Trophoblast cell (in vitro differentiated cells and primary cell): Measurements from ENCODE around the gene SELENOO.

Source experiments
- DNase-seq, 2 donors: peaks; one replicate each; pipeline ENCODE4 v3.0.0-alpha.2; 2016
- H2AFZ ChIP-seq: 2 replicates; pipeline ENCODE4 v1.6.1; 2013; ENCODE audit warnings: low read length, moderate library complexity, mild to moderate bottlenecking; ENCODE audit not compliant: insufficient read depth, poor library complexity
- H2AK5ac ChIP-seq: 2 replicates; pipeline ENCODE4 v1.6.1; 2013; ENCODE audit warnings: mild to moderate bottlenecking, low read length
- H2BK120ac ChIP-seq: 2 replicates; pipeline ENCODE4 v1.6.1; 2013; ENCODE audit warnings: low read length, mild to moderate bottlenecking, moderate library complexity; ENCODE audit not compliant: insufficient read depth, poor library complexity
- H2BK12ac ChIP-seq: 2 replicates; pipeline ENCODE4 v1.6.1; 2013; ENCODE audit warnings: mild to moderate bottlenecking, low read length, moderate library complexity
- H2BK5ac ChIP-seq: 2 replicates; pipeline ENCODE4 v1.6.1; 2013; ENCODE audit warnings: low read length, low read depth, moderate library complexity, mild to moderate bottlenecking; ENCODE audit not compliant: poor library complexity
- H3K14ac ChIP-seq: 2 replicates; pipeline ENCODE4 v1.6.1; 2013; ENCODE audit warnings: mild to moderate bottlenecking, low read length
- H3K18ac ChIP-seq: 2 replicates; pipeline ENCODE4 v1.6.1; 2013; ENCODE audit warnings: mild to moderate bottlenecking, low read length
- H3K23ac ChIP-seq: 2 replicates; pipeline ENCODE4 v1.6.1; 2013; ENCODE audit warnings: low read length
- H3K27ac ChIP-seq: 2 replicates; pipeline ENCODE4 v1.5.1; 2013; ENCODE audit warnings: low read depth, mild to moderate bottlenecking, inconsistent platforms, low read length, moderate library complexity
- H3K27me3 ChIP-seq: 2 replicates; pipeline ENCODE4 v1.6.1; 2013; ENCODE audit warnings: inconsistent platforms, mild to moderate bottlenecking, low read length, moderate library complexity; ENCODE audit not compliant: insufficient read depth
- H3K36me3 ChIP-seq, 2 experiments: 1 replicate in 1 of 2; 2 replicates in 1 of 2; pipeline ENCODE4 v1.6.1; 2013; ENCODE audit warnings: low read length in 2 of 2, mild to moderate bottlenecking in 2 of 2, moderate library complexity in 1 of 2; ENCODE audit not compliant: insufficient read depth in 2 of 2, control insufficient read depth in 1 of 2
- H3K4ac ChIP-seq: 2 replicates; pipeline ENCODE4 v1.6.1; 2013; ENCODE audit warnings: low read depth, mild to moderate bottlenecking, low read length, moderate library complexity
- H3K4me1 ChIP-seq, 2 experiments: 1 replicate in 1 of 2; 2 replicates in 1 of 2; pipeline ENCODE4 v1.6.1; 2013; ENCODE audit warnings: low read length in 2 of 2, mild to moderate bottlenecking in 2 of 2, moderate library complexity in 1 of 2; ENCODE audit not compliant: insufficient read depth in 2 of 2, control insufficient read depth in 1 of 2
- H3K4me2 ChIP-seq: 2 replicates; pipeline ENCODE4 v1.6.1; 2013; ENCODE audit warnings: inconsistent platforms, mild to moderate bottlenecking, low read length, moderate library complexity
- H3K4me3 ChIP-seq: 2 replicates; pipeline ENCODE4 v1.5.1; 2013; ENCODE audit warnings: mild to moderate bottlenecking, low read depth, low read length, inconsistent platforms
- H3K79me1 ChIP-seq: one replicate; pipeline ENCODE4 v1.6.1; 2013; ENCODE audit warnings: low read length
- H3K79me2 ChIP-seq: 2 replicates; pipeline ENCODE4 v1.6.1; 2013; ENCODE audit warnings: low read length, mild to moderate bottlenecking; ENCODE audit not compliant: control insufficient read depth, insufficient read depth, poor library complexity
- H3K9ac ChIP-seq: 2 replicates; pipeline ENCODE4 v1.6.1; 2013; ENCODE audit warnings: mild to moderate bottlenecking, low read length
- H3K9me3 ChIP-seq: 2 replicates; pipeline ENCODE4 v1.6.1; 2013; ENCODE audit warnings: low read depth, mild to moderate bottlenecking, control low read depth, inconsistent platforms, low read length; ENCODE audit not compliant: insufficient read depth
- H4K12ac ChIP-seq: 2 replicates; pipeline ENCODE4 v1.6.1; 2013; ENCODE audit warnings: low read depth, mild to moderate bottlenecking, low read length, moderate library complexity
- H4K8ac ChIP-seq: 2 replicates; pipeline ENCODE4 v1.6.1; 2013; ENCODE audit warnings: low read depth, mild to moderate bottlenecking, low read length, moderate library complexity
- H4K91ac ChIP-seq: one replicate; pipeline ENCODE4 v1.6.1; 2013; ENCODE audit warnings: low read depth, mild to moderate bottlenecking, low read length, moderate library complexity
- WGBS: extraction: QIAGEN DNeasy Blood & Tissue Kit; methylation state at CpG from one replicate; pipeline ENCODE4 v1.1.7; 2013; ENCODE audit warnings: missing lambda C conversion rate; ENCODE audit not compliant: insufficient read length, insufficient coverage; ENCODE audit errors: extremely low coverage; 5-methylcytosine and 5-hydroxymethylcytosine counted together

The SELENOO gene

DNA sequence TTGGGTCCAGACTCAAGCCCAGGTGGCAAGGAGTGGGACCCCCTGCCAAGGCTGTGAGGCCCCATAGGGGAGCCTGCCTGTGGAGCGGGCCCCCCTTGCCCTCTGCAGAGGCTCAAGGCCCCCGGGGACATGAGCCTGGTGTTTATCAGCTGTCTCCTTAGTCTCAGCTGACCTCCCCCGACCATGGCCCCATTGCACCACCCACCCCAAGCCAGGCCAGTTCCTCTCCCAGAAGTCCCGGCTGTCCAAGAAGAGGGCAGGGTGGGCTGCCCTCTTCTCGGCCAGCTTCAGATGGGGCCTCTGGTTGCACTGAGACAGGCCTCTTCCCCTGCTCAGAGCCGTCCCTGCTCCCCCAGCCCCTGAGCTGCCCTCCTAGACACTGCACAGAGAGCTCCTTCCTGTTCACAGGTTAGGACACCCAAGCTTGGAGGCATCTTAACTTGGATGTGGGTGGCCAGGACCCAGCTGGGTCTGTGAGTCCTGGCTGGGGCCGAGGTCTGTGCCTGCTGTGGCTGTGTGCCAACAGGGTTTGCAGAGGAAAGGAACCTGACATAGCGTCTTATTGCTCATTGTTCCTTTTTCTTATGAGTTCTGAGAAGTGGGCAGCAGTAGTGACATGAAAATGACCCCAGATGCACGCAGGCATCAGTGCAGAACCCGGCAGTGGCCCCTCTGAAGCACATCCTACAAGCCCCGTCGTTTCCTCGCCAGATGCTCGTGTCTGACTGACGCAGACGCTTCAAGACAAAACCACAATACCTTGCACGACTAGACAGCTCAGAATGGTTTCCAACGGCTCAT, 9.7 kb upstream of the SELENOO start:
- peaks cover 17% of the 10 kb centered on the region for H3K79me1 ChIP-seq
- peaks cover 28 to 38% of the 10 kb centered on the region in 2 experiments for H3K36me3 ChIP-seq
- peak overlapping the region; percentile 66 for H2BK5ac ChIP-seq
- H4K8ac ChIP-seq, result peak overlapping the region; percentile 74
- H3K79me2 ChIP-seq, result peaks cover 16% of the 10 kb centered on the region
- H3K23ac ChIP-seq, result no peak overlapping the region
- H3K18ac ChIP-seq, result peak overlapping the region; percentile 70
- peak overlapping the region; percentile 60 for H4K91ac ChIP-seq
- no peaks in the 10 kb centered on the region for H3K27me3 ChIP-seq
- H3K14ac ChIP-seq, result peak overlapping the region; percentile 61
- H3K4me1 ChIP-seq, result peaks cover 36 to 43% of the 10 kb centered on the region in 2 experiments
- peak overlapping the region; percentile 43 for H3K4me2 ChIP-seq
- H2BK120ac ChIP-seq, result peak overlapping the region; percentile 62
- peak overlapping the region; percentile 39 for H4K12ac ChIP-seq
- H3K4me3 ChIP-seq, result no peak overlapping the region
- H3K27ac ChIP-seq, result peak overlapping the region; percentile 88
- H3K9me3 ChIP-seq, result no peaks in the 10 kb centered on the region
- peak overlapping the region; percentile 18 for H2AFZ ChIP-seq
- peak overlapping the region; percentile 22 for H2AK5ac ChIP-seq
- no CpG with 5 or more reads among the region's 18 CpGs for WGBS
- peak overlapping the region; percentile 60 for H3K4ac ChIP-seq
- peak; percentile 39 to 40 for DNase-seq
- H2BK12ac ChIP-seq, result no peak overlapping the region
- no peak overlapping the region for H3K9ac ChIP-seq

DNA sequence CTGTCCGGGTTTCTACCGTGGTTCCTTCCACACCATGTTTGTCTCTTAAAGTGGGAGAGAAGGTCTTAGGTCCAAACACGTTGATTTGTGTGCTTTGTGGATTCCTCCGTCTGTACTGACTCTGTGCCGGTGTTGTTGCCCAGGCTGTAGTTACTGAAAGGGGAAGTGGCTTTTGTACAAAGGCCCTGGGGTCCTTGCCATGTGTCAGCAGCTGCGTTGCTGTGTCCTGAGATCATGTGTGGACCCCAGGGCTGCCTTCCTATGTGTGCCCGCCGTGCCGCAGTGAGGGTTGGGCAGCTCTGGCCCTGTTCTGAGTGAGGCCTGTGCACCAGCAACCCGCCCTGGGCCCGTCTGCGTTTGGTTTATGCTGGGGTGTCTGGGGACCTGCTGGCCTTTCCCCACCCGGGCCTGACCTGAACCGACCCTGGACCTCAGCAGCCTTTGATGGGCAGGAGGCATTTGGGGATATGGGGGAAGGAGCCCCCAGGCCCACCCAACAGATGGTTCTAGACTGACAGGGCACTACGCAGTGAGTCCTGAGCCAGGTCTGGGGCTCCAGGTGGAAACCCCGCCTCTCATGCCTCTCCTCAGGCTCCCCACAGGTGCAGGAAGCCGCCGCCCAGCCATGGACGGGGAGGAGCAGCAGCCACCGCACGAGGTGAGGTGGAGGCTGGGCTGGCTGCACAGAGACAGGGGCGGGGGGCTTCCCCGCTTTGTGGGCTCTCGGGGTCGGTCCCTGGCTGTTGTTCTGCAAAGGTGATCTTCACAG, 8.2 kb upstream of the SELENOO start:
- Histone ChIP-seq H4K12ac (no peak overlapping the region), H3K23ac (no peak overlapping the region), H3K18ac (peak overlapping the region; percentile 16), H3K4me2 (no peak overlapping the region), H2AFZ (no peak overlapping the region), H3K9ac (no peak overlapping the region), H3K4me3 (no peak overlapping the region), H2AK5ac (peak overlapping the region; percentile 8), H2BK5ac (no peak overlapping the region), H4K8ac (no peak overlapping the region), H3K27ac (no peak overlapping the region), H3K79me2 (peaks cover 7% of the 10 kb centered on the region), H2BK12ac (no peak overlapping the region), H3K4me1 (peaks cover 31 to 35% of the 10 kb centered on the region in 2 experiments), H3K79me1 (peaks cover 14% of the 10 kb centered on the region), H2BK120ac (no peak overlapping the region), H4K91ac (no peak overlapping the region), H3K9me3 (no peaks in the 10 kb centered on the region), H3K36me3 (peaks cover 40 to 52% of the 10 kb centered on the region in 2 experiments), H3K14ac (peak overlapping the region; percentile 2), H3K27me3 (no peaks in the 10 kb centered on the region), H3K4ac (peak overlapping the region; percentile 34)
- WGBS, result no CpG with 5 or more reads among the region's 25 CpGs
- DNase-seq, result no peak

DNA sequence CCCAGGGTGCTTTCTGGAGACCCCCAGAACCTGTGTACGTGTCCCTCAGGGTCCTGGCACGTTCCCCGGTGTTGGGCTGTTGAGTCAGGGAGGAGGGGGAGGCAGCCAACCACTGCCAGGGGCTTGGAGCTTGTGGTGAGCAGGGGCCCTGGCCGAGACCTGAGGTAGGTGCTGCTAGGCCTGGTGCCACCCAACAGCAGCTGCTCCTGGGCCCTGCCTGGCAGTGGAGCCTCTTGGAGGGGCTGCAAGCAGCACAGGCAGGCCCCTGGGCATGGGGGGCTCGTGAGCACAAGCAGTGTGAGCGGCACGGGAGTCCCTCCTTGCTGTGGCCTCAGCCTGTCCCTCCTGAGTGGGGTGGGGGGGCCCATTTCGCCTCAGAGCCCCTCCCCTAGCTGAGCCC, 7.2 kb upstream of the SELENOO start:
- no peak overlapping the region for H2BK120ac ChIP-seq
- DNase-seq, result no peak
- no peak overlapping the region for H3K4me2 ChIP-seq
- no peak overlapping the region for H3K23ac ChIP-seq
- H3K79me2 ChIP-seq, result peaks cover 7% of the 10 kb centered on the region
- no peak overlapping the region for H3K9ac ChIP-seq
- H2AFZ ChIP-seq, result no peak overlapping the region
- H4K12ac ChIP-seq, result no peak overlapping the region
- no peaks in the 10 kb centered on the region for H3K27me3 ChIP-seq
- H3K4me3 ChIP-seq, result no peak overlapping the region
- no peak overlapping the region for H4K8ac ChIP-seq
- H3K18ac ChIP-seq, result no peak overlapping the region
- H2AK5ac ChIP-seq, result no peak overlapping the region
- peaks cover 14% of the 10 kb centered on the region for H3K79me1 ChIP-seq
- H4K91ac ChIP-seq, result no peak overlapping the region
- no peak overlapping the region for H3K27ac ChIP-seq
- H3K4ac ChIP-seq, result no peak overlapping the region
- WGBS, result no CpG with 5 or more reads among the region's 8 CpGs
- H3K14ac ChIP-seq, result no peak overlapping the region
- H3K36me3 ChIP-seq, result peaks cover 49 to 59% of the 10 kb centered on the region in 2 experiments
- H3K4me1 ChIP-seq, result peaks cover 31 to 33% of the 10 kb centered on the region in 2 experiments
- no peak overlapping the region for H2BK12ac ChIP-seq
- H2BK5ac ChIP-seq, result no peak overlapping the region
- peaks cover 1% of the 10 kb centered on the region for H3K9me3 ChIP-seq

DNA sequence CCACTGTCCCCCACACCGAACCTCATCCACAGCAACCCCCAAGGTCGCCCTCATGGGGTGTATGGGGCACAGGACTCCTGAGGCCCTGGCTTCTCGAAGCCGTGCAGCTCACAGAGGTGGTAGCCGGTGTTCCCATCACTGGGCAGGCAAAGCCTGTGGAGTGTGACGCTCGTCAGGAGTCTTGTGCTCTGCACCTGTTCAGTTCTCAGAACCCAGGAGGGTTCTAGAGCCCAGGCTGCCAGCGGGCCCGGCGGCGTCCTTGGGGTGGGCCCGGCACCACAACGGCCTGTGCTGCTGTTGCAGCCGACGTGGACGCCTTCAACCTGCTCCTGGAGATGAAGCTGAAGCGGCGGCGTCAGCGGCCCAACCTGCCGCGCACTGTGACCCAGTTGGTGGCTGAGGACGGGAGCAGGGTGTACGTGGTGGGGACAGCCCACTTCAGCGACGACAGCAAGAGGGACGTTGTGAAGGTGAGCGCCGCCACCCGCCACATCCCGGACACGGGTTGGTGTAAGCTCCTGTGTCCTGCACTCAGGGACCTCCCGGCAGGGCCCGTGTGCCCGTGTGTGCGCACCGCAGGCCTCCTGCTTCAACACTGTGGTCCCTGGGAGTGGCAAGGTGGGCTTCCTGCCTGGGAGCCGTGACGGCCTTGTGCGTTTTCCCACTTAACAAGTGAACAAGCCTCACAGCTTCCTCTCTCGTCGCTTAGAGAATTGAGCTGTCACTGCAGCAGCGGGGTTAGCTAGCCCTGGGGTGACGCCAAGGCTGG, 6.6 kb upstream of the SELENOO start:
- Histone ChIP-seq H3K4me2 (no peak overlapping the region), H3K79me2 (peaks cover 7% of the 10 kb centered on the region), H3K4me1 (peaks cover 27 to 28% of the 10 kb centered on the region in 2 experiments), H3K18ac (no peak overlapping the region), H4K12ac (no peak overlapping the region), H3K23ac (no peak overlapping the region), H3K9me3 (peaks cover 1% of the 10 kb centered on the region), H3K79me1 (peaks cover 14% of the 10 kb centered on the region), H3K36me3 (peaks cover 54 to 62% of the 10 kb centered on the region in 2 experiments), H3K14ac (no peak overlapping the region), H4K8ac (no peak overlapping the region), H3K27me3 (no peaks in the 10 kb centered on the region), H3K4me3 (no peak overlapping the region), H3K4ac (no peak overlapping the region), H4K91ac (no peak overlapping the region), H3K9ac (no peak overlapping the region), H2AFZ (no peak overlapping the region), H2BK120ac (no peak overlapping the region), H2AK5ac (no peak overlapping the region), H3K27ac (no peak overlapping the region), H2BK12ac (no peak overlapping the region), H2BK5ac (no peak overlapping the region)
- no CpG with 5 or more reads among the region's 44 CpGs for WGBS
- DNase-seq, result no peak
